Measurements from ENCODE around the gene TRPM8. TPM values are rescaled to one million over a fixed set of nuclear protein-coding genes. Genes with fewer than 3 reads are reported as not detected.

The TRPM8 gene
- total RNA-seq, 2 donors from 2014 or later, result not detected

- Histone ChIP-seq H3K27ac (no peak overlapping the region), H3K27me3 (replicated peaks; ENCODE audit: insufficient read depth) (no peaks in the 10 kb centered on the region), H3K4me3 (peak overlapping the region; percentile 58), H3K9me3 (no peaks in the 10 kb centered on the region), H3K4me1 (ENCODE audit: control insufficient read depth in 1 of 2, low read depth in 2 of 2) (peaks cover 0 to 2% of the 10 kb centered on the region in 2 donors), H3K36me3 (no peaks in the 10 kb centered on the region)
- TF ChIP-seq CTCF (IDR thresholded peaks at IDR 0.05), result no peak
- ATAC-seq (ENCODE audit: insufficient number of reproducible peaks, low FRiP score, low read depth) (no peak), DNase-seq (ENCODE audit: low spot score) (no peak)
These were observed 108.3 kb downstream of the TRPM8 start for GRCh38 chr2:234025466-234025865.

- Histone ChIP-seq H3K4me3 (peak overlapping the region; percentile 58), H3K36me3 (no peaks in the 10 kb centered on the region), H3K27ac (no peak overlapping the region), H3K4me1 (ENCODE audit: control insufficient read depth in 1 of 2, low read depth in 2 of 2) (peaks cover 0 to 2% of the 10 kb centered on the region in 2 donors), H3K27me3 (replicated peaks; ENCODE audit: insufficient read depth) (no peaks in the 10 kb centered on the region), H3K9me3 (no peaks in the 10 kb centered on the region)
- no peak for DNase-seq (ENCODE audit: low spot score)
- no peak for ATAC-seq (ENCODE audit: insufficient number of reproducible peaks, low FRiP score, low read depth)
- no peak for TF ChIP-seq CTCF (IDR thresholded peaks at IDR 0.05)
These were observed 108.8 kb downstream of the TRPM8 start for GRCh38 chr2:234025891-234026401.

GRCh38 chr2:234026693-234027254 is 109.6 kb downstream of the TRPM8 start:
- DNase-seq (ENCODE audit: low spot score) (no peak), ATAC-seq (ENCODE audit: insufficient number of reproducible peaks, low FRiP score, low read depth) (no peak)
- H3K27ac ChIP-seq, result no peak overlapping the region
- H3K9me3 ChIP-seq, result no peaks in the 10 kb centered on the region
- peaks cover 0 to 2% of the 10 kb centered on the region in 2 donors for H3K4me1 ChIP-seq (ENCODE audit: control insufficient read depth in 1 of 2, low read depth in 2 of 2)
- no peaks in the 10 kb centered on the region for H3K27me3 ChIP-seq (replicated peaks; ENCODE audit: insufficient read depth)
- no peak overlapping the region for H3K4me3 ChIP-seq
- no peak for TF ChIP-seq CTCF (IDR thresholded peaks at IDR 0.05)
- H3K36me3 ChIP-seq, result no peaks in the 10 kb centered on the region

- Histone ChIP-seq H3K27ac (no peak overlapping the region), H3K27me3 (replicated peaks; ENCODE audit: insufficient read depth) (no peaks in the 10 kb centered on the region), H3K4me3 (no peak overlapping the region), H3K4me1 (ENCODE audit: control insufficient read depth in 1 of 2, low read depth in 2 of 2) (peaks cover 0 to 2% of the 10 kb centered on the region in 2 donors), H3K9me3 (no peaks in the 10 kb centered on the region), H3K36me3 (no peaks in the 10 kb centered on the region)
- TF ChIP-seq CTCF (IDR thresholded peaks at IDR 0.05), result no peak
- DNase-seq (ENCODE audit: low spot score) (no peak), ATAC-seq (ENCODE audit: insufficient number of reproducible peaks, low FRiP score, low read depth) (no peak)
These were observed 110.5 kb downstream of the TRPM8 start for GRCh38 chr2:234027641-234028040.

GRCh38 chr2:234029150-234029733 is 112.1 kb downstream of the TRPM8 start:
- Histone ChIP-seq H3K27ac (no peak overlapping the region), H3K36me3 (no peaks in the 10 kb centered on the region), H3K27me3 (replicated peaks; ENCODE audit: insufficient read depth) (no peaks in the 10 kb centered on the region), H3K4me1 (ENCODE audit: control insufficient read depth in 1 of 2, low read depth in 2 of 2) (peaks cover 0 to 2% of the 10 kb centered on the region in 2 donors), H3K4me3 (no peak overlapping the region), H3K9me3 (no peaks in the 10 kb centered on the region)
- TF ChIP-seq CTCF (IDR thresholded peaks at IDR 0.05), result no peak
- DNase-seq (ENCODE audit: low spot score) (no peak), ATAC-seq (ENCODE audit: insufficient number of reproducible peaks, low FRiP score, low read depth) (no peak)

All from thoracic aorta (tissue), 2 donors.